C4-2B (cell line): ENCODE data around the gene SMCP.

Experiments used
- H3K27ac ChIP-seq: fragments of 450-650 bp; 2 replicates; pipeline ENCODE4 v1.5.1; 2017
- CTCF ChIP-seq: fragments of 450-650 bp; conservative IDR thresholded peaks from 2 replicates; pipeline ENCODE4 v1.5.1; 2017; ENCODE audit warnings: mild to moderate bottlenecking
- ZFX ChIP-seq: fragments of 450-650 bp; IDR thresholded peaks from 2 replicates; pipeline ENCODE4 v1.6.1; 2017

SMCP gene

GRCh38 chr1:152919071-152919470 lies 40.9 kb downstream of the SMCP start:
- no peak overlapping the region for H3K27ac ChIP-seq
- no peak for TF ChIP-seq CTCF
- no peak for TF ChIP-seq ZFX

DNA sequence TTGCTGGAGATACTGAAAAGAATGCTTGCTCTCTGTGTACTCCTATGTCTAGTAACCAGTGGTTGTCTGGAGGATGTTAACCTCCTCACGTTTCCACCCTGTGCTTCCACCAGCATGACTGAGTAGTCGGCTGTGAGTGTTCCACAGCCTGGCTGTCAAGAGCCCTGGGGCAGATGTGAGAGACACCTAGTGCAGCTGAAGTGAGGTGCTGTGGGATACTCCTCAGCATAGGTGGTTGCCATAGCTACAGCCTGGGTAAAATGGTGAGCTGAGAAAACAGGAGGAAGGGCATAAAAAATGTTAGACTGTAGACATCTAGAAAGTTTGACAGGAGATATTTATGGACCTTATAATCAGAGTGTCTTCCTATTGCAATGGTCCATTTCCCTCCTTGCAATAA lies 46.1 kb downstream of the SMCP start:
- H3K27ac ChIP-seq: no peak overlapping the region
- TF ChIP-seq CTCF: no peak
- no peak for TF ChIP-seq ZFX

- TF ChIP-seq CTCF (peak; percentile 58), ZFX (no peak)
- no peak overlapping the region for H3K27ac ChIP-seq
Observed at GRCh38 chr1:152926091-152926490, 48.0 kb downstream of the SMCP start.

DNA sequence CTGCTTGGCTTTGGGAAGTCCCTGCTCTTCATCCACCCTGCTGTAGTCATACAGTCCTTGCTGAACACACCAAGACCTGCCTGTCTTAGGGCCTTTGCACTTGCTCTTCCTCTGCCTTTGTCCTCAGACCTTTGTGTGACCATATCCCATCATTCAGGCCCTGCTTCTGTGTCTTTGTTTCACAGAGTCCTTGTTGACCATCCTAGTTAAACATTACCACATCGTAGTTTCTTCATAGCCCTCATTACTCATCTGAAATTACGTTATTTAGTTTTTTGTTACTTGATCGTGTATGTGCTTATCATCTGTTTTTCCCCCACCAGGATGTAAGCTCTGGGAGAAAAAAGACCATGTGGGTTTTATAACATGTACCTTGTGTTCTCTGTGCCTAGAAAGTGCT lies 50.5 kb downstream of the SMCP start:
- TF ChIP-seq CTCF (no peak), ZFX (no peak)
- H3K27ac ChIP-seq: no peak overlapping the region

GRCh38 chr1:152932170-152932811 lies 54.2 kb downstream of the SMCP start:
- no peak overlapping the region for H3K27ac ChIP-seq
- TF ChIP-seq ZFX: no peak
- TF ChIP-seq CTCF: no peak

GRCh38 chr1:152933196-152933595 lies 55.1 kb downstream of the SMCP start:
- no peak for TF ChIP-seq ZFX
- TF ChIP-seq CTCF: no peak
- no peak overlapping the region for H3K27ac ChIP-seq
